HG03457 (cell line): ENCODE measurements around the gene SPAG6.
"Not testable (repeated sequence)": the region's sequence is repeated elsewhere in the genome, so short reads cannot be mapped to it uniquely, and the experiment has no call there.

Experiments used
- ATAC-seq: cut with Tn5 transposase; IDR thresholded peaks from one replicate; pipeline ENCODE4 v1.9.1; 2021; ENCODE audit warnings: moderate number of reproducible peaks; ENCODE audit not compliant: unreplicated experiment

Gene SPAG6

DNA sequence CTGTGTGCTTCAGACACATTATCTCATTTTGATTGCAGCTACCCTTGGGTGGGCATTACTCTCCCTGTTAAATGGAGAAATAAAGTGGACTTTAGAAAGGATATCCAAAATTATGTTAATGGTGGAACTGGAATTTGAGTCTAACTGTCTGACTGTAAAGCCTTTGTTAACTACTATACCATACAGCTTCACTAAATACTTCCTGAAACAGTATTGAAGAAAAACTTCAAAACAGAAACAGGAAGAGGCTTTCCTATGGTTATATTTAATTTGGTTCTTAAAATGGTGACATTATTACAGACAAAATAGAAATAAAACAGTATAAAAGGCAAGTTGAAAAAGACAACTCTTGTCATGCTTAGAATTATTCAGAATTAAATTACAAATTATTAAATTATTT, 25.0 kb downstream of the SPAG6 start:
- ATAC-seq, result no peak

DNA sequence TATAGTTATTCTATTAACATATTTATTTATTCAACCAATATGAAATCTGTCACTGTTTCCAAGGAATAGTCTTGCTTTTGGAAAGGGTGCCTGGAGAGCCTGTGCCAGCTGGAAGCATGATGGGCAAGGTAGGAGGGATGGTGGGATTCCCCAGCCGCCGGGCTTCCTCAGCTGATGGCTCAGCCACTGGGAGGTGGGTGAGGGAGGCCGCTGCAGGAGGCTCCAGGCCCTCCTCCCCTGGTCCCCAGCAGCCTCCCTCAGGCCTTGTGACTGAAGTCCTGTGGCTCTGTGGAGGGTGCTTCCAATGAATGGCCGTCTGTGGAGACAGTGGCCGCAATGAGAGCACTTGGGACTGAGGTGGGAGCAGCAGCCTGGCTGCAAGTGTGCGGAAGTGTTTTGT, 27.0 kb downstream of the SPAG6 start:
- ATAC-seq, result no peak

DNA sequence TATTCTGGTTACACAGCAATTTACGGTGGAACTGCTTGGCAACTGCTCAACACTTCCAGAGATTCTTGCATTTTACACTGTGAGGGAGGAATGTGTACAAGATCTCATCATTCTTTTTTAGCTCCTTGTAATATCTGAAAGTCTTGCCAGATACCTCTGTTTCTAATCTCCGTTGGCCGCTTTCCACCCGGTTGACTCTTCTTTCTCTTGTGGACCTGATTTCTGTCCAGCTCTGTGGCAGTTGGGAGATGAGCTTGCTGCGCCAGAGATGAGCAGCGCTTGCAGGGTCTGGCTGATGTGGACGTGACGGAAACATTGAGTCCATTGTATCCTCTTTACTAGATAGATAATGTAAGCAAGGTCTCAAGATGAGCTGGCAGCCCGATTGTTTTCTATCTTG, 27.6 kb downstream of the SPAG6 start:
- ATAC-seq, result no peak

DNA sequence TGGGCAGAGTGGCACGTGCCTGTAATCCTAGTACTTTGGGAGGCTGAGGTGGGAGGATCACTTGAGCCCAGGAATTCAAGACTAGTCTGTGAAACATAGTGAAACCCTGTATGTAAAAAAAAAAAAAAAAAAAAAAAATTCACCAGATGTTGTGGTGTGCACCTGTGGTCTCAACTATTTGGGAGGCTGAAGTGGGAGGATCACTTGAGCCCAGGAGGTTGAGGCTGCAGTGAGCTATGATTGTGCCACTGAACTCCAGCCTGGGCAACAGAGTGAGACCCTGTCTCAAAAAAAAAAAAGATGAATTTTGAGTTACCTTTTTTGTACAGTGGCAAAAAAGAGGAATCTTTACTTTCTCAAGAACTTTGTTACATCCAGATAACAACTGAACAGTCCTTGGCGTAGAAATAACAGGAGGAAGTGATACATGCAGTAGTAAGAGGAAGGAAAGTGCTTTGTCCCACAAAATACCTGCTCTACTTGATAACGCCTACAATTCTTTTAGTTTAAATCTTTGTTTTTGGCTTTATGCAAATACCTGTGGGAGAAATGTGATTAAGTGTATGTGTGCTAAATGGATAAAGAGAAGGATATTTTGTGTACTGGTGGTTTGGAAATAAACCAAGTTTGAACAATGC, 29.3 kb downstream of the SPAG6 start:
- ATAC-seq, result no peak

DNA sequence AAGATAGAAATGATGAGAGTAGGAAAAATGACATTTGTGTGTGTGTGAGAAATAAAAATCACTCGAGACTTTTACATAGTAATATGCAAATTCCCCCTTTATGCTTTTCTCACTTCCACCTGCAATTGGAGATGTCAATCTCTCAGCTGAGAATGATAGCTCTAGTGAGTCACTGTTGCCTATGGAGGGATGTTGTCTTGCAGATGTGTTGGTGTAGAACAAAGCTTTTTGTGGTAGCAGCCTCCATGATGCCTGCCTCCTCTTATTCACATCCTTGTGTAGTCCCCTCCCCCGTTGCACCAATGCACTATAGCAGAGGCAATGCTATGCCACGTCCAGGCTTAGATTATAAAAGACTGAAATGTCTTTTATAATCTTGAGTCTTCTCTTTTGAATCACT, 33.8 kb downstream of the SPAG6 start:
- no peak for ATAC-seq

DNA sequence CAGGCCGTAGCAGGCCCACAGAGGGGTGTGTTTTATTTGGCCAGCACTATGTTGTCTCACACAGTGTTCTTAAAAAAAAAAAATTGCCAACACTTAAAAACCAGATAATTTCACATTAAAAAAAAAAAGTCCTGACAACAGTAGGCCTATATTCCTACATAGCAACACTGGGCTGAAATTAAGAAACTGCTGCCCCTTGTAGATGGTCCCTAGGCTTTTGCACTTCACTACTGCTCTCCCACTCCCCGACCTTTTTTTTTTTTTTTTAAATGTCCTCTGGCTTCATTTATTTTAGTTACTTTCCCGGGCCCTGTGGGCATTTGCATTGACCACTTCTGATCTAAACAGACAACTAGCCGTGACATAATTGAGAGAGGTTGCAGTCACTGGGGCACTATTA, 36.0 kb downstream of the SPAG6 start:
- ATAC-seq, result no peak

DNA sequence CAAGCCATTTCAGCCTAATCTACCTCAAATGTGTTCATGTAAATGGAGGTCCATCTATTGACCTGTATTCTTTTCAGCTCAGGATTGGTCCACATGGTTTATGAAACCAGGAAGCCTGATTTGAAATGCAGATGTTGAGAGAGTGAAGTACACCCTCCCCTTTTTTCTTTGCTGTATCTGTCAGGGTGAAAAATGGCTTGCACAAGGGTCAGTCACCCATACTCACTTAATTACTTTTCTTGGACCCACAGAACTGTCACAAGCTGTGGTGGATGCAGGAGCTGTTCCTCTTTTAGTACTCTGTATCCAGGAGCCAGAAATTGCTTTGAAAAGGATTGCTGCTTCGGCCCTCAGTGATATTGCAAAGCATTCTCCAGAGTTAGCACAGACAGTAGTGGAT, 41.2 kb downstream of the SPAG6 start:
- ATAC-seq, result no peak

DNA sequence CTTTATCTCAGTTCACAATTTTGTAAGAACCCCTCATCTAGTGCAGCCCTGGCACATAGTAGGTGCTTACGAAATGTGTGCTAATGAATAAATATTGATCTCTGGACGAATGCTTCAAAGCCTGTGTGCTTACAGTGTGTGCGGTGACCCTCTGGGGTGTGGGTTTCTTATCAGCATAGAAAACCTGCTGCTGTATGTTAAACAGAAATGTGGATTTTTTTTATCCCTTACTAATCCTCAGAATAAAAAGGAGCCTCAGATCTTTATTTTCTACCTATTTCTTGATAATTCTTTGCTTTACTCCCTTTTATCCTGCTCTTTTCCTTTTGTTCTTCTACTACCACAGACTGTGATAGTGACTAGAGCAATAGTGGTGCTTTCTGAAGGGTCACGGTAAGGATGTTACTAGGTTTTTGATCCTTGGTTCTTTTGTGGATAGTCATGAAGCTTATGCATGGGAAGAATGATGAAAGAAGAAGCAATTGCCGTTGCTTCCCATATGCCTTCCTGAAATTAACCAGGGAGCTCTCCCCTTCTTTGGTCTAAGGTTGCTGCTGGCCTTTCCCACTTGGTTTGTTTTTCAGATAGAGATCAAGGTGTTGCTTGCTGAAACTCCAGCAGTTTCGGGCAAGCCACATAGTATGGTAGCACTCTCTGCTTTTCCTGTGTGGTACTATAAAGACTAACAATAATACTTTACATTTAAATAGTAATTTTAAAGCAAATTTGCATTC, 44.7 kb downstream of the SPAG6 start:
- ATAC-seq, result no peak

DNA sequence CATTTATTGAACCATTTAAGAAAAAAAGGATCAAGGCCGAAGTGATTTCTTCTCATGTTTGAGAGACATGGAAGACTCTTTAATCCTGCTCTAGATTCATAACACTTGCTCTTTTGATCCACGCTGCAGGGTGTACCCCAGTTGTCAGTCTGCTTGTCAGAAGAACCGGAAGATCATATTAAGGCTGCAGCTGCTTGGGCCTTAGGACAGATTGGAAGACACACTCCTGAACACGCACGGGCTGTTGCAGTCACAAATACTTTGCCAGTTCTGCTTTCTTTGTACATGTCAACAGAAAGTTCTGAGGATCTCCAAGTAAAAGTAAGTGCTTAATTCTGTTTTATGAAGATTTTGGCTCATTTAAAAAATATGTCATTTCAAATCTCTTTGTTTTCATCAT, 46.3 kb downstream of the SPAG6 start:
- no peak for ATAC-seq

DNA sequence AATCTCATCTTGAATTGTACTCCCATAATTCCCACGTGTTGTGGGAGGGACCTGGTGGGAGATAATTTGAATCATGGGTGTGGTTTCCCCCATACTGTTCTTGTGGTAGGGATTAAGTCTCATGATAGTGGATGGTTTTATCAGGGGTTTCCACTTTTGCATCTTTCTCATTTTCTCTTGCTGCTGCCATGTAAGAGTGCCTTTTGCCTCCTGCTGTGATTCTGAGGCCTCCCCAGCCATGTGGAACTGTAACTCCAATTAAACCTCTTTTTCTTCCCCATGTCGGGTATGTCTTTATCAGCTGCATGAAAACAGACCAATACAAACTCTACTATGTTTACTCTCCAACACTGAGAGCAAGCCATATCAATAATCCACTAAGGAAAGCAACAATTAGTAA, 50.9 kb downstream of the SPAG6 start:
- not testable (repeated sequence) for ATAC-seq

DNA sequence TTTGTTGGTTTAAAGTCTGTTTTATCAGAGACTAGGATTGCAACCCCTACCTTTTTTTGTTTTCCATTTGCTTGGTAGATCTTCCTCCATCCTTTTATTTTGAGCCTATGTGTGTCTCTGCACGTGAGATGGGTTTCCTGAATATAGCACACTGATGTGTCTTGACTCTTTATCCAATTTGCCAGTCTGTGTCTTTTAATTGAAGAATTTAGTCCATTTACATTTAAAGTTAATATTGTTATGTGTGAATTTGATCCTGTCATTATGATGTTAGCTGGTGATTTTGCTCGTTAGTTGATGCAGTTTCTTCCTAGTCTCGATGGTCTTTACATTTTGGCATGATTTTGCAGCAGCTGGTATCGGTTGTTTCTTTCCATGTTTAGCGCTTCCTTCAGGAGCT, 61.6 kb downstream of the SPAG6 start:
- not testable (repeated sequence) for ATAC-seq

DNA sequence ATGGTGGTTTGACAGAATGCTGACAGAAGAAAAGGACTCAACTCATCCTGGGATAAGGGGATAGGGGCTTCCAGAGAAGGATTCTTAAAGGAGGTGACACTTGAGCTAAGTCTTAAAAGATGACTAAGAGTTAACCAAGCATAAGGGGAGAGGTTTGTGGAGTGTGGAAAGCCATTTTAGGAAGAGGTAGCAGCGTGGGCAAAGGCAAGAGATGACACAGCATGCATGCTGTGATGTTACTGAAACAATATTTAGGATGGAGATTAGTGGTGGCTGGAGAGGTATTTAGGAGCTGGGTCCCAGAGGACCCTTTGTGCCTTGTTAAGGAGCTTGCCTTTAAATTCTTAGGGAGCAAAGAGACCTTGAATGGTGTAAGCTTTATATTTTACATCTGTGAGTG, 65.1 kb downstream of the SPAG6 start:
- ATAC-seq, result no peak

DNA sequence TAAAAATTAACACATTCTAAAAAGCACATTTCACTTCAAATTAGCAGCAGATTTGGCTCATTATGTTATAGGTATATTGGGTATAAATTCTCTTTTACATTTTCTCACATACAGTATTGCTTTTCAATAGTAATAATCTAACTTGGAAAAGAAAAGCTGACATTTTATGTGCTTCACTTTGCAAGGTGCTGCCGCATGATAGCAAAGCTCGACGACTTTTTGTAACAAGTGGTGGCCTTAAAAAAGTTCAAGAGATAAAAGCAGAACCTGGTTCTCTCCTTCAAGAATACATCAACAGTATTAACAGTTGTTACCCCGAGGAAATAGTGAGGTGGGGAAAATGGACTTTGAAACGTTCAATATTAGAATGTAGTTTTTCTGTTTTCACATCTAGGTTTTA, 65.5 kb downstream of the SPAG6 start:
- no peak for ATAC-seq

DNA sequence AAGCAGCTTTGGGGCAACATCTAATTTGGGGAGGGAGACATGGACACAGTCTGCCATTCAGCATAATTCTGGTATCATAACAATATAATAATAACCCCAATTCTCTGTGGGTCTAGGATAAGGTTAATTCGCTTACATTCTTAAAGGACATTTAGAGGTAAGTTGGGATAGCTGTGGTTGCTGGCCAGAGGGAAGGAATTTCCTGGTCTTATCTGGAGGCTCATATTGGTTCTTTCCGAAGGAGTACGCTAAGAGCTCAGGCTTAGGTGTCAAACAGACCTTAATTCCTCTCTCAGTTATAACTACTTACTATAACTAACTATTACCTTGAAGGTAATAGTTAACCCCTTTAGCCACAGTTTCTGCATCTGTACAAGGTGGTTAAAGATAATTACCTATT, 68.8 kb downstream of the SPAG6 start:
- no peak for ATAC-seq

DNA sequence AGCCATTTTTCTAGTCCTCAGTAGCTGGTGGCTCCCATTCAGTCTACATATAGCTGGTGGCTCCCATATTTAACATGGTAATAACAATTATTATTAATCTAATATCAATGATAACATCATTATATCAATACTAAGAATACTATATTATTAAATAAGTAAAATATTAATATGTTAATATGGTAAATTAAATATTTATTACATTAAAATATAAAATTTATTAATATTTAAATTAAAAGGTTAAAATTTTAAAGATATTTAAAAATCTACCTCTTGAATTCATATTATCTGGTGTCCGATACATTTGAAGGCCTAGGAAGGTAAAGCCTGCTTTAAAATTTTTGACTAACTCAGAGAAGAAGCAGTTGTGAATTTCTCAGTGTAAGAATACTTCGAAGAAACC, 69.8 kb downstream of the SPAG6 start:
- ATAC-seq, result no peak

DNA sequence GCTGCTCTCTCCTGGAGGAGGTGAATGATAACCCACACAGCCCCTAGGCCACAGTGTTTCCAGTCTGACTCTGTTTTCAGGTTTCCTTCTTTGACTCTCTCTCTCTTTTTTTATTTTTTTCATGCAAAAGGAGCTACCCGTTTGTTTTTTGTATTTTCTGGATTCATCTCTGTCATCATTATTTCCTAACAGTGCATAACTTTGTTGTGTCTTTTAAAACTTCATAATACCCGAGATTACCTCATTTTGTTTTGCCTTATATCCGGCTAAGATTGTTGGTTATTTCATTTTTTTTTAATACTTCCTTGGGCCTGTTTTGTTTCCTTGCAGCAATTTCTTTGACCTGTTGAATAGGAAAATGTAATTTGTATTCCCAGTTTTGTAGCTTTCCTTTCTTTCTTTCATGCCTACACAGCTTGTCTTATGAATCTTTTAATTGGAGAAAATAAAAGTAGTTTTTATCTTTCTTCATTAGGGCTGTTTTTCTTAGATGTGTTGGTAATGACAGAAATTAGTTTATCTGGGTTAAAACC, 72.5 kb downstream of the SPAG6 start:
- ATAC-seq, result no peak

DNA sequence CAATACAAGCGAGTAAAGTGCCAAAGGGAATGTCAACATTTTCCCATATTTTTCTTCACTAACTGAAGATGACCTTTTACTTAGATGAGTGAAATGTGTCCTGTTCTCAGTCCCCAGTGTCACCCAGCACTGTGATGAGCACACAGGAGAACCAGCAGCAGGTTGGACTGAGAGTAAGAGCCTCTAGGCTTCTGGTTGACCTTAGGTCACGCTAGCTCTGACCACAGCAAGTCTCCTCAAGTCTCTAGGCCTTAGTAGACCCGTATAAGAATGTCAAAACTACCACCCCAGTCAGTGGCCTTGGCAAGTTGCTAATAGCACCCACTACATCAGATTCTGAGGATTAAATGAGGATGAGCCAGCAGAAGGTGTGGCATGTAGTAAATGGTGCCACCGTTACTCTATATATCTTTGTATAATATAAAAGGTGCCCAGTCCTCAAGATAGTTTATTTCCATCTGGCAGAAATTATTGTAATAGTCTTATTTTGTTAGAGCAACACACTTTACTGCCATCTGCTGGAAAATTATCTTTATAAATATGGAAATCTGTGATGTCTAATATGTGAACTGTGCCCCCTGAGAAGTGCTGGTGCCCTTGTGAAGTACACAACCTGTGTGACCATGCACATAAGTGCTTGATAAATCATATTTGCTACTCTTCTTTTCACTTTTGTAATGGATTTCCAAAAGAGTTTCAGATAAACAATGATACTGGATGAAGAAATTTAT, 75.7 kb downstream of the SPAG6 start:
- no peak for ATAC-seq

DNA sequence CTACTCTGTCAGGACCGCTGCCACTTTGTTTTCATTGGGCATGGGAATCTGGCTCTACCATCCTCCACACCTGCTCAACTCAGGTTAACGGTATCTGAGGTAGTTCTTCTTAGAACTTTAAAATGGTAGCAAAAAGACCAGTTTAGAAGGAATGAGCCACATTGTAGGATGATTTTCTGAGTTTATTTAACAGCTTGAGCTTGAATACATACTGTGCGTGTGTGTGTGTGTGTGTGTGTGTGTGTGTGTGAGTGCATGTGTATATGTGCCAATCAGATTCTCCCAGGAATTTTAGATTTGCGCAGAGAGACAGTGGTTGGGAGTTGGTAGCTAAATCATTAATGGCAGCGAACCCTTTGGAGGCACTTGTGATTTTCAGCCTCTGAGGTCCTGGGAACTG, 81.4 kb downstream of the SPAG6 start:
- ATAC-seq, result no peak

DNA sequence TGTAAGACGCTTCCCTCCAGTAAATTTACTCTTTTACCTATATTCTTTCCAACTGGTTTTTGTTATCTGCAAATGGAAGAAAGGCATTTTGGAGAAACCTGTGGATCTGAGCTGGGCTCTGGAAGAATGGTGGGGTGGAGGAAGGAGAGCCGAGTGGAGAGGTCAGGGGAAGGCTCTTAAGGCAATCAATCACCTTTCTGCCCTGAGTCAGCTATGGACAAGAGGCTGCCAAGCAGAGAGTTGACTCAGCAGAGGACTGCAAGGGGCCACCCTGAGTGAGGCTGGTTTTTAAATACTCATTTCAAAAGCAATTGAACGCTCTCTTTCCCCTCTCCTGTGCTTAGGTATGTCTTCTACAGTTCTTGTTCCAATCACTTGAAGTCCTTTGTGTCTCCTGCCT, 81.8 kb downstream of the SPAG6 start:
- ATAC-seq, result no peak

DNA sequence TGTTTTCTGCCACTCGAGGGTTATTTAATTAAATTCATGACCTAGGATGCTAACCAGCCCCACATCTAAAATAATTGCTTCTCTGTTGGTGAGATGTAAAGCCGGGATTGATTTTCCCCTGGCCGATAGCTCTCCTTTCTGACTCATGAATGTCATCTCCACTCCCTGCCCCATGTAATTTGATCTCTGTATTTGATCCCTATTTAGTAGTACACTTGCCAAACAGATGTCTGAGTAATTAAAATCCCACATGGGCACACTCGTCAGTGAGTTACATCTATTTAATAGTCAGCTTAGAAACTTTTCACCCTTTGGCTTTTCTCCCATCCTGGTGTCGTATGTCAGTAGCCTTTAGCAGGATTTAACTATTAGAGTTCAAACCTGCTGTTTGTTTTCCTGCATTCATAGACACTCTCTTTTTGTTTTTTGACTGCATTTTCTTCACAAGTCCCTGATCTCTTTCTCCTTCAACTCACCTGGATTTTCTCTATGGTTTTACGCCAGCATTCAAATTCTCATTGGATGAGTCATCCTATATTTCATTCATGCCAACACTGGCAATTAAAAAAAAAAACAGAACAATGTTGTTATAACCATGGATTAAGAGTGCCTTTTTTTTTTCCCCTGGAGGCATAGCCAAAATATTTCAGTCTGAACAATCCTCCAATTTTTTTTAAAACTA, 82.7 kb downstream of the SPAG6 start:
- no peak for ATAC-seq

DNA sequence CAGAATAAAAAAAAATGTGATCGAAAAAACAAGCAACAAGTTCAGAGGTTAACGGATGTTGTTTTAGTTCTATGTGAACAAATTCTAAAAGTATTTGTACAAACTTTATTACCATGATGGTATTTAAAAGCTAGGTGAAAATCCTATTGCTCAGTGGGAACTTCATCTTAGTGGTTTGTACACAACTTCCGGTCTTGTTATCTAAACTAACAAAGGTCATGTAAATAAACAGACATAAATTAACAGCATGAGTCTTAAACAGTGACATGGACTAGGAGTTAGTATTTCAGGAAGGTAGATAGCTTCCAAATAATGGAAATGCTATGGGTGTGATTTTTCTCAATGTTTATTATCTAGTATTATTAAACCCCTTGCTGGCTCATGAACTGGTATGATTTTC, 83.8 kb downstream of the SPAG6 start:
- no peak for ATAC-seq
